Mucosa of gallbladder (tissue), 1 donor: ENCODE data around the gene TMEM117. TPM values are rescaled to one million over a fixed set of nuclear protein-coding genes. Genes with fewer than 3 reads are reported as not detected.
"Not testable (repeated sequence)": the region's sequence is repeated elsewhere in the genome, so short reads cannot be mapped to it uniquely, and the experiment has no call there.

Experiments
- DNase-seq: peaks from one replicate; pipeline ENCODE4 v3.0.0-alpha.2; 2020; ENCODE audit warnings: low spot score
- total RNA-seq: library from RNA; stranded (reverse); gene quantifications from one replicate; pipeline ENCODE4 v1.2.1, GENCODE V29; 2021
- donor health status: DM: no; HTN: no; CAD: no.

Gene TMEM117
- total RNA-seq, 1 donor from 2014 or later, result 12.0 TPM

DNA sequence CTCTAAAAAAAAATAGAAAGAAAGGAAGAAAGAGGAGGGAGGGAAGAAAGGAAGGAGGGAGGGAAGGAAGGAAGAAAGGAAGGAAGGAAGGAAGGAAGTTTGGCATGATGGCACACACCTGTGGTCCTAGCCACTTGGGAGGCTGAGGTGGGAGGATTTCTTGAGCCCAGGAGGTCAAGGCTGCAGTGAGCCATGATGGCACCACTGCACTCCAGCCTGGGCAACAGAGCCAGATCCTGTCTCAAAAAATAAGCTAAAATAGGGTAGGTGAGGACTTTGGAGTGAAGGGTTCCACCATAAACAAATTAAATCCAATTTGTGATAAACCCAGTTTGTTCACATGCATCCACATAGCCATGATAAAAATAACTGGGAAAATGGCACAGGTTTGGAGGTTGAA is 543.2 kb downstream of the TMEM117 start:
- DNase-seq, result not testable (repeated sequence)

DNA sequence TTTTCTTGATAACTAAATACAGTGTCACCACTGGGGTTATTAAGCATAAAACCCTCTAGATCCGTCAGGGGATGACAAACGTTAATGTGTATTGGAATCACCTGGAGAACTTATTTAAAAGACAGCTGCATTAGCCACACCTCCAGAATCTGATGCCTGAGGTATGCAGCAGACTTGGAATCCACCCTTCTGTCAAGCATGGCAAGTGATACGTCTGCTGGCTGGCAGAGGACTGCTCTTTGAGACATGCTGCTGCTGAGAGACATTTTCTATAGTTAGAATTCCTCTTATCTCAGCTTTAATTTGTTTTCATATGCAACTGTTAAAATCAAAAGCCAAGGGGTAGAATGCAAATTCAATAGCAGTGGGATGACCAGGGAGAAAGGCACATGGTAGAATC is 544.0 kb downstream of the TMEM117 start:
- no peak for DNase-seq

DNA sequence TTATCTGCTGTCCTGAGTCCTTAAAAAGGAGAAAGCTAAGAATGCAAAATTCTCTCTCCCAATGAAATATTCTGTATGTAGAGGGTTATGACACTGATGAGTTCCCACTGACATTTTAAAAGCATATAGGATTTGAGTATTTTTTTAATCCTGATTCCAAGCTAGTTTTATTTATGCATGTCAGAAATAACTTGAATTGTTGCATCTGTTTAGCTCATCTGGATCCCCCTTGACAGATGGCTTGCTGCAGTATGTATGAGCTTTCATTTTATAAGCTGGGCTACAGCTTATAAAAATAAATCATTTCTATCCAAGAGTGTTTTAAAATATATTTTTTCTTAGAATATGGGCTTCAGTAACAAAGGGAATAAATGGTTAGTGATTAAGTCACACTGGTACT is 545.0 kb downstream of the TMEM117 start:
- no peak for DNase-seq

DNA sequence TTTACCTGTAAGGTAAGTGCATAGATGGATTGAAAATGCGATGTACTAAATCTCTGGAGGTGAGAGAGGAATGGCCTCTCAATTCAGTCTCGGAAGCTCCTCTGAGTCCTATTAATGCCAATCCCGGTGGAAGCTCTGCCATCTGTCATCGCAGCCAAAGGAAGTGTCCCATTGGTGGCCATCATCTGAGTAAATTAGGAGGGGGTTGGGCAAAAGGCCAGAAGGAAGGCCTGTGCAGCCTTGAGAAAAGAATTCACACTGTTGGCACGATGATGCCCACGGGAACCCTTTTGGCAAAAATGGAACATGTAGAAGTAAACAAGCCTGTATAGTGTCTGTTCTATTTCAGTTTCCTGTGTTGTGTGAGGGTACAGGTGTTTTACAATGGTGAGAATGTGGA is 545.5 kb downstream of the TMEM117 start:
- no peak for DNase-seq

DNA sequence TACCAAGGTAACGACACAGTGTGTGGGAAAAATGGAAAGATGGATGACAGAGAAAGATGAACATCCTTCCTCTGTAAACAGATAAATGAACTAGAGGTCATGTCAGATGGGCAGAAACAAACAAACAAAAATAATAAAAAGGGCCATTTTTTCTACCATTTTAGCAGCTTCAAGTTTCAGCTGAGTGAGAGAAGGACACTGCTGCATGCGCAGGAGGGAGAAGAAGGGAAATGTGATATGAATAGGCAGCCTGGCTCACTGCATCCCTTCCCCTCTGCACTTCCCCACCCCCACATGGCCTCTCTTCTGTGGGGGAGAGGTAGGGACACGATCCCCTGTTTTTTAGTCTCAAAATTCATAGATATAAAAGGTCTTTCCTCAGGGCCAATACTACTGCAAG is 548.3 kb downstream of the TMEM117 start:
- no peak for DNase-seq

DNA sequence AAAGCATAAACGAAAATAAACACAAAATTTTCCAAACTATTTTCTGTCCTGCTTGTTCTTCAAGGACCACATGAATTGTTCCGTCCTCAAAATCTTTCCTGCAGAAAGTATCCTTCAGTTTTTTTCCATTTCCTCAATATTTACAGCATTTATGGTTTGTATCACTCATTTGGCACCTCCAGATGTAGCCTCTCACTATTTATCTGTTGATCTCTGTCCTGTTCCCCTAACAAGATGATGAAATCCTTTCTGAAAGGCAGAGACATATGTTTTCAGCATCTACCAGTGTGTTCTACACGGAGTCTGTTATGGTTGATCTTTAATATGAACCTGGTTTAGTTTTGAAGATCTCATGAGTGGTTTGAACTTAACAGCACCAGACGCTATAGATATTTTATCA is 550.1 kb downstream of the TMEM117 start:
- DNase-seq, result no peak

DNA sequence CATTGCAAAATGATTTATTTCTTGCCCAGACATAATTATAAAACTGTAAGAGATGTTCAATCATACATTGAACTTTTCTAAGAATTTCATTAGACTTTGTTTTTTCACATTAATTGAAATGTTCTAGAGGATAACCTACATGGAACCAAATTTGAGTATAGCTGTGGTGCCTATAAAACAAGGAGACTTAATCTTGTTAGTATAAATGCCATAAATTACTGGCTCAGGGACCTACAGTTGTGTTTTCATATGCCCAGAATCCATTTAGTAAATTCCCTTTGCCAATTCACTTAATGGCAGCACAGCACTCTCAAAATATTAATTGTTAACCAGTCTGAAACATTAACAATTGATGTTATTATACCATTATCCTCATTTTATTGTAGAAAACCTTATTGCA is 551.7 kb downstream of the TMEM117 start:
- no peak for DNase-seq

DNA sequence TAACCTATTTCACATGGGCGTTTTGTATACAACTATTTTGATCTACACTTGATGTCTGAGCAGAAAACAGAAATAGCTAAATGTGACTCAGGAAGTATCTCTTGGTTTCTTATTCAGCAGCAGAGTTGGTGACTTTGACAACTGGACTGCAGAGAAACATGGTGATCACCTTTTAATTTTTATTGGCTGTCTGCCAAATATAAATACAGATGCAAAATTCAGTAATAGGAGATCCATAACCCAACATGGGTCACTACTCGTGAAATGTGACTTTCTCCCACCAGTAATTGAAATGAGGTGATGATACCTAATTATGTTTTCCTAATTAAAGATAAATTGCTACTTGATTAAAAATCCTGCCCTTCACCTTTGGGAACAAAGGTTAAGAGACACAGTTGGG is 553.2 kb downstream of the TMEM117 start:
- no peak for DNase-seq

DNA sequence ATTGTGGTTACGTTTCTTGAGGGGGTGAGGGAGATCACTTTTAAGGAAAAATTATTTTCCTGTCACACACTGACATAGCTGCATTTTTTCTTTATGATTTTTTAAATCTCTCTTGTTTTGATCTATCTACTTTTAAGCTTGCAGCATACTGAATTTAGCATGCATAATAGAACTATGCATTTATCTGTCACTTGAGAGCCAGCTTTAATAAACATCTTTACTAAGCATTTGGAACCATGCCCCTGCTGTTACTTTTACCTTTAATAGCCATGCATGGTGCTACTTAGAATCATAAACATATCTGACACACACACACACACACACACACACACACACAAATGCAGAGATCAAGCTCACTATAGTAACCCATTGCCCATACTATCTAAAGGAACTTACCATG is 554.0 kb downstream of the TMEM117 start:
- no peak for DNase-seq

DNA sequence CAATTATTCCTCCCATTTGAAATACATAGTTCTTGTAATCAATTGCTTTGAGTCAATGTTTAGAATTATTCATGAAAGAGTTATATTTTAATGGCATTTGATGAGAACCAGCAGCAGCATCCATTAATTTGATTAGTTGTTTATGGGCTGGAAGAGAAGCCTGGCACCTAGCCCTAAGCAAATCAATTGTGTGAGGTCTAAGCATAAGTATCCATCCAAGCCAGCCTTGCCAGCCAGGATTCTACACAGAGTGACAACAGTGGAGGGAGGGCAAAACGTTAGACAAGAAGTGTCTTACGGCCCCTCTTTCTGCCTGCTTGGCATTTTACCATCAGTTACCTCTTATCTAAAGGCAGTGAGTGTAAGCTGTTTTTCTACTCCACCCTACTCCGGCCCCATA is 561.8 kb downstream of the TMEM117 start:
- DNase-seq, result peak; percentile 16

DNA sequence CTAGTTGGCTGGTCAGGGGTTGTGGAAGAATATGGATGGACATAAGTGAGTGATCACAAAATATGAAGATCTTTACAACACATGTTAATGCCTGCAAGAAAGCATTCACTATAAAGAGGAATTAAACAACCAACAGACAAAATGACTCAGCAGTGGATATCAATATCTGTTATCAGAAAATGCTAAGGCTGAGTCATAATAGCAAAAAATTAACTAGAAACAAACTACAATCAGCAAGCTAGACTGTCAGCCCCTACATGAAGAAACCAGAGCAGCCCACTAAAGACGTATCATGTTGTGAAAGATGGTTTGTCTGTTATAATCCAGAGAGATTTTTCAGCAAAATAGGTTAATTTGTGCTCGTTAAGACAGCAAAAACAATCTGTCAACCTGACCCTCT is 567.3 kb downstream of the TMEM117 start:
- no peak for DNase-seq

DNA sequence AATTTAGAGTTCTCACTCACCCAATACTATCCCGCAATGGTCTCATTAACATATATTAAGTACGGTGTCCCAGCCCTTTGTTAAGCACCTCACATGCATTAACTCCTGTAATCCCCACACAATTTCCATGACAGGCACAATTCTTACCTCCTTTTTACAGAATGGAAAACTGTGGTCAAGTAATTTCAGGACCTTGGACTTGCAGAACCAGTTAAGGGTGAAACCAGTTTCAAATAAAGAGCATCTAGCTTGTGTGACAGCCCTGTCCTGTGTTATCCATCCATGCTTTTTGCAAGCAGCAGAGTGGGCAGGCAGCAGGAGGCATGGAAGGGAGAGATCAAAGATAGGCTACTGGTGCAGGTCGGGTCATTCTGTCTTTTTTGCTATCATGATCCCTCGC is 569.4 kb downstream of the TMEM117 start:
- DNase-seq, result no peak

DNA sequence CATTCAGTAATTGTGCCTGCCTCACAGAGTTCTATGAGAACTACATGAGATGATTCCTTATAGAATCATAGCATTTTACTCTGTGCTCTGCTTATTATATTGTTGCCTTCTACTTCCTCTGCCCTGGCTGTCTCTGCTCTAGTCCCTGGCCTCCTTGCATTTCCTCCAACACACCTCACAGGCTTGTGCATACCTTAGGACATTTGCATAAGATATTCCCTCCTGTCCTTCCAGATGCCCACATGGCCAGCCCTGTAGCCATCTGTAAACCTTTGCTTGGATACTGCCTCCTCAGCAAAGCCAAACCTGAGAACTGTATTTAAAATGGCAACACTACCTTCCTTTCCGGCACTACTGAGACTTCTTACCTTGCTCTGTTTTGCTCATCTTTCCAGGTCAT is 586.7 kb downstream of the TMEM117 start:
- DNase-seq, result no peak

DNA sequence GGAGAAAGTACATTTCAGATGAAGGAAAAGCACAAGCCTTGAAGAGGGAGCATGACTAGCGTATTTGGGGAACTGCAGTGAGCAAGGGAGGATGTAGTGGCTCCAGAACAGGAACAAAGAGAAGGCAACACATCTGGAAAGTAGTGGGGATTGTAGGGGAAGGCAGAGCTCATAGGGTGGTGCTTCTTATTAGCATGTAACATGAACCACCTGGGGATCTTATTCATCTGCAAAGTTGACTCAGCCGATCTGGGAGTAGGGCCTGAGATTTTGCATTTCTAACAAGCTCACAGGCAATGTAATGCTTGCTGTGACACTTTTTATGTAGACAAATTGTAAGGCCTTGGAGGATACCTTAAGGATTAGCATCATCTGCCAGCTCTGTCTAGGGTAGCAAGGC is 592.9 kb downstream of the TMEM117 start:
- no peak for DNase-seq

DNA sequence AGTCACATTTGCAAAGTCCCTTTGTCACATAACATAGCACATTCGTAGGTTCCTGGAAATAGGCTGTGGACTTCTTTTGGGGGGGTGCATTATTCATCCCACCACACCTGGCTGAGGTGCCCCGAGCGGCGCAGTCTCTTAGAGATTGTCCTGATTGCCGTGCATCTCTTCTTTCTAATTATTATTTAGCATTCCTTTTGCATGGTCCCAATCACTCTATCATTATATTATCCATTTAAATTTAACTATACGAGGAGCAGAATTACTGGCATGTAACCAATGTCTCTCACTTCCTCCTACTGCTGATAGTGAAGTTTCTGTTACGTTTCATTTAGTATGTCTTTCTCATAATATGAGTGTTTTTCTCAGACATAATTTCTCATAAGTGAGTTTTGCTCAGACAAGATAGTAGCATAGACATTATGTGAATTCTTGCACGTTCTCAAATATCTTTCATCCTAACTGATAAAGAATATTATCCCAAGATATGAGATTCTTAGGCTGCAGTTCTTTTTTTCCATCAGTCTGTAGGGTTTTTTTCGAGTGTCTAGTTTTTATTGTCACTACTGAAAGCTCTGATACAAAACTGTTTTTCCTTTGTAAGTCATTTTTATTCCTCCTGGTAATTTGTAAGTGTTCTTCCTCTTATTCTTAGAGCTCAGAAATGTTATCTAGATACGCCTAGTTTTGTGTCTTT is 595.9 kb downstream of the TMEM117 start:
- no peak for DNase-seq

DNA sequence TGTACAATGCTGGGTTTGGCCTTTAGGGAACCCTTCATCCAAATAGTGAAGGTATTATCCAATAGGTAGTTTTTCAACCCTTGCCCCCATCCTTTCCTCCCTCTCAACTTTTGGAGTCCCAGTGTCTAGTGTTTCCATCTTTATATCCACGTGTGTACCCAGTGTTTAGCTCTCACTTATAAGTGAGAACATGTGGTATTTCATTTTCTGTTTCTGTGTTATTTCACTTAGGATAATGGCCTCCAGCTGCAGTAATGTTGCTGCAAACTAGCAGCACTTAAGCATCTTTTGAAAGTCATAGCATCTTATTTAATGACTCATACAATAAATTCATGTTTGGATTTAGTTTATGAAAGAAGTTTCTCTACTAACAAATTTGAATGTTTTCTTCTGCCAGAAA is 597.8 kb downstream of the TMEM117 start:
- DNase-seq, result no peak

DNA sequence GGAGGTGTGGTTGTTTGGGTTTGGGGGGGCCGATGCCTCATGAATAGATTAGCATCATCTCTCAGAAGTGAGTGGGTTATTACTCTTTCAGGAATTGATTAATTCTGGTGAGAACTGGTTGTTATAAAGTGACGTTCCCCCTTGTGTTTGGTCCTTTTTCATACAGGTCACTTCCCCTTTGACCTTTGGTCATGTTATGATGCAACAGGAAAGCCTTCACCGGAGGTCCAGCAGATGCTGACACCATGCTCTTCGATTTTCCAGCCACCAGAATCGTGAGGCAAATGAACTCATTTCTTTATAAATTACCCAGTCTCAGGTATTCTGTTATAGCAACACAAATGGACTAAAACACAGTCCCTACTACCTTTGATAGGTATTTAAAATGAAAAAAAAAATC is 600.9 kb downstream of the TMEM117 start:
- no peak for DNase-seq

Other genes with a start within 250 kb of the TMEM117 start
- 11.6 TPM for gene PUS7L, start 77.3 kb upstream of the TMEM117 start, total RNA-seq
- gene IRAK4, start 77.1 kb upstream of the TMEM117 start, total RNA-seq, result 22.6 TPM
- gene TWF1, start 29.8 kb upstream of the TMEM117 start, total RNA-seq, result 90.3 TPM